ENCODE data around the gene NRBP1.
A peak's percentile ranks its signal among the peaks of the same experiment; 100 is the strongest.

NRBP1 gene

GRCh38 chr2:27489498-27490397 is 61.3 kb downstream of the NRBP1 start, which contains the start of gene IFT172:
TSS of gene IFT172 (minus strand) at chr2:27489743. CDS start at chr2:27489653, 90 bp downstream.
- DNase-seq (ENCODE audit: low read depth in 2 of 2) = peak; percentile 98 to 99
